Activated T-cell treated with anti-CD3 and anti-CD28 coated beads, Interleukin-2, amount 50 U/mL, for 24 hours (primary cell): Measurements from ENCODE around the gene ARSB.
"Not testable (repeated sequence)": the region's sequence is repeated elsewhere in the genome, so short reads cannot be mapped to it uniquely, and the experiment has no call there.

Source experiments
- DNase-seq: peaks from one replicate; pipeline ENCODE4 v3.0.0-alpha.2; 2020
- H3K27ac Mint-ChIP-seq: 2 replicates; pipeline ENCODE4 v1.8.0; 2020; ENCODE audit warnings: mild to moderate bottlenecking, mixed read lengths
- H3K27me3 Mint-ChIP-seq: 2 replicates; pipeline ENCODE4 v1.8.0; 2020; ENCODE audit warnings: mixed read lengths
- H3K36me3 Mint-ChIP-seq: 2 replicates; pipeline ENCODE4 v1.8.0; 2020; ENCODE audit warnings: low read depth, mixed read lengths
- H3K4me1 Mint-ChIP-seq: 2 replicates; pipeline ENCODE4 v1.8.0; 2020; ENCODE audit warnings: low read depth, mixed read lengths
- H3K4me3 Mint-ChIP-seq: 2 replicates; pipeline ENCODE4 v1.8.0; 2020; ENCODE audit warnings: mild to moderate bottlenecking, moderate library complexity, mixed read lengths
- H3K9me3 Mint-ChIP-seq: 2 replicates; pipeline ENCODE4 v1.8.0; 2020; ENCODE audit warnings: mixed read lengths

ARSB gene

DNA sequence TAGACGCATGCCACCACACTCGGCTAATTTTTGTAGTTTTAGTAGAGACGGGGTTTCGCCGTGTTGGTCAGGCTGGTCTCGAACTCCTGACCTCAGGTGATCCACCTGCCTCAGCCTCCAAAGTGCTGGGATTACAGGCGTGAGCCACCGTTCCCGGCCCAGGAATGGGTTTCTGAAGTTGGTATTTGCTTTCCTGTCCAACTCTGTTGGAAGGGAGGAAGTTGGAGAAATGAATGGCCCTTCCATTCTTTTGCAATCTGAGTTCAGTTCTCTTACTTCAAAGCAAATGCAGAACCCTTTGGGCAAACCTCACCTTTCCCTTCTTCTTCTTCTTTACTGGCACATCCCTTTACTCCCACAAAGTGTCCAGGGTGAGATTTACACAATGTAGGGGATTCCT lies 1.9 kb downstream of the ARSB start:
- H3K4me3 Mint-ChIP-seq, result peak overlapping the region; percentile 87
- not testable (repeated sequence) for H3K36me3 Mint-ChIP-seq, H3K27ac Mint-ChIP-seq, H3K27me3 Mint-ChIP-seq, H3K9me3 Mint-ChIP-seq, DNase-seq
- peaks cover 52% of the 10 kb centered on the region for H3K4me1 Mint-ChIP-seq

- DNase-seq, result no peak
- Mint-ChIP-seq H3K4me1 (peaks cover 38% of the 10 kb centered on the region), H3K4me3 (no peak overlapping the region), H3K36me3 (no peaks in the 10 kb centered on the region), H3K27ac (no peak overlapping the region), H3K9me3 (no peaks in the 10 kb centered on the region), H3K27me3 (no peaks in the 10 kb centered on the region)
These were observed 5.2 kb downstream of the ARSB start for GRCh38 chr5:78979909-78980308.

DNA sequence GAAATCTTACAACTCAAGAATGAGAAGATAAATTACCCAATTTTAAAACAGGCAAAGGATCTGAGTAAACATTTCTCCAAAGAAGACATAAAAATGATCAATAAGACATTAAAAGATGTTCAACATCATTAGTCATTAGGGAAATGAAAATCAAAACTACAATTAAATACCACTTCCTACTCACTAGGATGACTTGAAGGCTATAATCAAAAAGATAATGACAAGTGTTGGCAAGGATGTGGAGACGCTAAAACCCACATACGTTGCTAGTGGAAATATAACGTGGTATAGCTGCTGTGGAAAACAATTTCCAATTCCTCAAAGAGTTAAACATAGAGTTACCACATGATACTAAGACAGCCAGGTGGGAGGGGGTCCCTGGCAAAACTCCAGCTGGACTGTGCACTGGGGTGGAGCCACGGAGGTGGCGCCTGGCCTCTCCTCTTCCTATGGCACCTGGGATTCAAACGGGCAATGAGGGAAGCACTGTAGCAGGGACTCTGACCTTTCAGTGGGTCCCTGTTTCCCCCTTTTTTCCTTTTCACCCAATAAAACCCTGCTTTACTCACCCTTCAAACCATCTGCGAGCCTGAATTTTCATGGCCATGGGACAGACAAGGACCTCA lies 5.9 kb downstream of the ARSB start:
- Mint-ChIP-seq H3K4me3 (no peak overlapping the region), H3K4me1 (peaks cover 38% of the 10 kb centered on the region), H3K27ac (peak overlapping the region; percentile 0), H3K27me3 (no peaks in the 10 kb centered on the region), H3K9me3 (no peaks in the 10 kb centered on the region), H3K36me3 (no peaks in the 10 kb centered on the region)
- DNase-seq, result no peak

DNA sequence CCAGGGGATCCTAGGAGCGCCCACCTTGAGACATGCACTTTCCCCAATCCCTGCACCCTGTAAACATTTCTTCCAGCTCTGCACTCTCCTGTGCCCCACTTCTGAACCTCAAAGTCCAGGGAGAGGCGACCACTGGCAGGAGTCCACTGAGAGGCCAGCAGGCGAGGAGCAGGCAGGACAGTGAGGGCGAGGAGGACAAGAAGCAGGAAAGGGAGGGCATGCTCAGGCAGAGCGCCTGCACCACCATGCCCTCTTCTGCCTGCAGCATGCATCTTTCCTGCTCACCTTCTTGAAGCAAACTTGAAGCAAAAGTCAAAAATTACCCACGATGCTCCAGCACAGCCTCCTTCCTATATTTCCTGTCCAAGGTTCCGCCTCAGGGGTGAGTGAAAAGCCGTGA lies 10.1 kb downstream of the ARSB start:
- DNase-seq, result no peak
- Mint-ChIP-seq H3K4me3 (no peak overlapping the region), H3K36me3 (no peaks in the 10 kb centered on the region), H3K27ac (no peak overlapping the region), H3K27me3 (no peaks in the 10 kb centered on the region), H3K4me1 (peaks cover 13% of the 10 kb centered on the region), H3K9me3 (no peaks in the 10 kb centered on the region)

GRCh38 chr5:78974601-78975000 lies 10.5 kb downstream of the ARSB start:
- H3K4me1 Mint-ChIP-seq, result peaks cover 9% of the 10 kb centered on the region
- no peak for DNase-seq
- H3K9me3 Mint-ChIP-seq, result no peaks in the 10 kb centered on the region
- H3K36me3 Mint-ChIP-seq, result no peaks in the 10 kb centered on the region
- H3K27ac Mint-ChIP-seq, result no peak overlapping the region
- H3K4me3 Mint-ChIP-seq, result no peak overlapping the region
- no peaks in the 10 kb centered on the region for H3K27me3 Mint-ChIP-seq

DNA sequence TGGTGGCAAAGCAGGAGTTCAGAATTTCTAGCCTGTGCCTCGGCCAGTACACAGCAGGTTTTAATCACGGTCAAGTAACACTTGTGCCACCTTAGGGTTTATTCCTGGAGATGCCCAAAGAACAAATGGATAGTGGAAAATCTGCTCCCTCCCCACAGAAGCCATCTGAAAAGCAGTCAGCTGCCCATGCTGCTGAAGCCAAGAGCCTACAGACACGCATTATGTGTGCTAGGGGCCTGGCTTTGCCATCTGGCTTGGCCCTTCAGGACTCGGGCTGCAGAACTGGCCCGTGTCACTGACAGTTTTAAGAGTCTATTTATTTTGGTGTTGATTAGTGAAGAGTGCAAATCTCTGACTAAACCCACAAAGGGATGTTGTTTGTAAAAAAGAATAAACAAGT lies 11.1 kb downstream of the ARSB start:
- H3K27ac Mint-ChIP-seq, result no peak overlapping the region
- no peak overlapping the region for H3K4me3 Mint-ChIP-seq
- H3K27me3 Mint-ChIP-seq, result no peaks in the 10 kb centered on the region
- H3K9me3 Mint-ChIP-seq, result no peaks in the 10 kb centered on the region
- no peak for DNase-seq
- H3K4me1 Mint-ChIP-seq, result peaks cover 3% of the 10 kb centered on the region
- H3K36me3 Mint-ChIP-seq, result peaks cover 2% of the 10 kb centered on the region

- Mint-ChIP-seq H3K9me3 (no peaks in the 10 kb centered on the region), H3K27ac (no peak overlapping the region), H3K27me3 (no peaks in the 10 kb centered on the region), H3K36me3 (peaks cover 11% of the 10 kb centered on the region), H3K4me3 (no peak overlapping the region), H3K4me1 (no peaks in the 10 kb centered on the region)
- DNase-seq, result no peak
These were observed 12.3 kb downstream of the ARSB start for GRCh38 chr5:78972654-78973428.

GRCh38 chr5:78971998-78972397 lies 13.1 kb downstream of the ARSB start:
- Mint-ChIP-seq H3K4me1 (no peaks in the 10 kb centered on the region), H3K27me3 (no peaks in the 10 kb centered on the region), H3K9me3 (no peaks in the 10 kb centered on the region), H3K27ac (no peak overlapping the region), H3K36me3 (peaks cover 17% of the 10 kb centered on the region), H3K4me3 (no peak overlapping the region)
- no peak for DNase-seq

- H3K27me3 Mint-ChIP-seq, result no peaks in the 10 kb centered on the region
- no peak for DNase-seq
- no peak overlapping the region for H3K27ac Mint-ChIP-seq
- H3K36me3 Mint-ChIP-seq, result peaks cover 30% of the 10 kb centered on the region
- no peaks in the 10 kb centered on the region for H3K9me3 Mint-ChIP-seq
- no peaks in the 10 kb centered on the region for H3K4me1 Mint-ChIP-seq
- H3K4me3 Mint-ChIP-seq, result no peak overlapping the region
These were observed 16.3 kb downstream of the ARSB start for GRCh38 chr5:78968781-78969180.

DNA sequence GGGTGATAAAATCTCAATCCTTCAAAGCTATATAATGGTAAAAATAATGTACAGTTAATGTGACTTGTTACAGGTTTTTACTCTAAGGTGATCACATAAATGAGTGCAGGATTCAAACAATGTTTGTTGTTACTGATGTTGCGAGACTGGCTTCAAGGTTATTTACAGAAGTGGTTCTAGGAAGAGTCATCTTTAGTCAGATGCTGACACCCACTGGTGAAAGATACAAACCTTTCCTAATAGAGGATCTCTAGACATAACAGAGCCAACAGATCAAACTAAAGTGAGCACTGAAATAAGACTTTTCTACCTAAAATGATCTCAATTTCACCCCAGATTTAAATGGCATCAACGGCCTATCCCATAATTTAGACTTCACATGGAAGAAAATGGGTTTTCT lies 20.2 kb downstream of the ARSB start:
- DNase-seq, result no peak
- H3K27ac Mint-ChIP-seq, result no peak overlapping the region
- H3K4me3 Mint-ChIP-seq, result no peak overlapping the region
- H3K4me1 Mint-ChIP-seq, result no peaks in the 10 kb centered on the region
- peaks cover 53% of the 10 kb centered on the region for H3K36me3 Mint-ChIP-seq
- no peaks in the 10 kb centered on the region for H3K27me3 Mint-ChIP-seq
- H3K9me3 Mint-ChIP-seq, result no peaks in the 10 kb centered on the region

DNA sequence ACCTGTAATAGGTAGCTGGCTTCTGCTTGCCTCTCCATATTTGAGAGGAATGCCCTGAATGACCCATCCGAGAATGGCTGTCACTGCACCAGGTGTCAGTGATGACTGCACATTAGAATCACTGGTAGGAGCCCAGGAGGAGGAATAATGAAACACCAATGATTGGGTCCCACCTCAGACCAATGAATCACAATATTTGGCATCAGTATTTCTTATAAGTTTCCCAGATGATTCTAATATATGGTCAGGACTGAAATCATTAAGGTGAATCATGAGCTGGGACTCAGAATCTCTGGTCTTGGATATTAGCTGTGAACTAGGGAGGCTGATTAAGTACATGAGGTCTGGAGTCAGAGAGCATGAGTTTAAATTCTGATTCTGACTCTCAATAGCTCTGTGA lies 23.4 kb downstream of the ARSB start:
- H3K4me3 Mint-ChIP-seq, result no peak overlapping the region
- H3K27ac Mint-ChIP-seq, result no peak overlapping the region
- peaks cover 42% of the 10 kb centered on the region for H3K36me3 Mint-ChIP-seq
- no peaks in the 10 kb centered on the region for H3K9me3 Mint-ChIP-seq
- H3K4me1 Mint-ChIP-seq, result no peaks in the 10 kb centered on the region
- H3K27me3 Mint-ChIP-seq, result no peaks in the 10 kb centered on the region
- no peak for DNase-seq

DNA sequence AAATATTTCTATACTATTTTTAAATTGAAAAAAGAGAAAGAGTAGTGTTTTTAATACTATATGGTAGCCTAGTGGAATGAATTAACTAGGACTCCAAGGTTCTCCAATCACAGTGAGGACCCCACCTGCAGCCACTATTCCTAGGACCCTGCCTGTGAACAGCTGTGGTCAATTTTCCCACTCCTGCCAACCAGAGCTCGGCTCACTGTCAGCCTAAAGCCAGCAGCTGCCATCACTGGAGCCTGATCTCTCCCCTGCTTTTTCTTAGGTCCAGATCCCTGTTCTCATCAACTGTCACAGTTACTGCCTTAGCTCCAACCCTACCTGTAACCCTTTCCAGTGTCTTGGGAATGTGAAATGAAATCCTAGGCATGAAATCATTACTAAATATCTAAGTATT lies 25.3 kb downstream of the ARSB start:
- Mint-ChIP-seq H3K9me3 (no peaks in the 10 kb centered on the region), H3K4me3 (no peak overlapping the region), H3K27me3 (no peaks in the 10 kb centered on the region), H3K4me1 (no peaks in the 10 kb centered on the region), H3K36me3 (peaks cover 49% of the 10 kb centered on the region), H3K27ac (no peak overlapping the region)
- no peak for DNase-seq

GRCh38 chr5:78958672-78959445 lies 26.3 kb downstream of the ARSB start:
- no peak for DNase-seq
- Mint-ChIP-seq H3K27me3 (no peaks in the 10 kb centered on the region), H3K4me1 (peaks cover 4% of the 10 kb centered on the region), H3K4me3 (no peak overlapping the region), H3K36me3 (peaks cover 46% of the 10 kb centered on the region), H3K27ac (no peak overlapping the region), H3K9me3 (no peaks in the 10 kb centered on the region)

DNA sequence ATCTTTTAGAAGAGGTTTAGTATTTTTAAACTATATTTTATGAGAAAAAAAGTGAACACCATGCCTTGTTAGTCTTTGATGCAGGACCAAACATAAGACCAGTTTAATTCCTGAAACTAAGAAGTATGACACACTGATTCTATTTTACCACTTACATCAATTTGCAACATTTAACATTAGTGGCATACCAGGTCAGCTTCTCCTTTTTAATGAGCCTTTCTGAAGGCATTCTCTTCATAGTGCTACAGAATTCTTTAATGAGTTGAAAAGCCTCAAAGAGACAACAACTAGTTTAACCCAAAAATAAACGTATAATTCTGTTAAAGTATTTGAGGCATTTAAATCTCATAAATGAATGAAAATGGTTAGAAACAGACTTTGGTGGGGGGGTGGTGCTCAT lies 28.2 kb downstream of the ARSB start:
- H3K9me3 Mint-ChIP-seq, result no peaks in the 10 kb centered on the region
- DNase-seq, result no peak
- peaks cover 13% of the 10 kb centered on the region for H3K4me1 Mint-ChIP-seq
- H3K36me3 Mint-ChIP-seq, result peaks cover 33% of the 10 kb centered on the region
- H3K4me3 Mint-ChIP-seq, result no peak overlapping the region
- H3K27ac Mint-ChIP-seq, result no peak overlapping the region
- no peaks in the 10 kb centered on the region for H3K27me3 Mint-ChIP-seq
